ENCODE measurements around the gene FXN.

- TF ChIP-seq CTCF (IDR thresholded peaks at IDR 0.05; ENCODE audit: low read depth, low read length, missing input control) (no peak), SP1 (IDR thresholded peaks at IDR 0.05) (no peak), GABPA (IDR thresholded peaks at IDR 0.05 in 1 of 2, conservative IDR thresholded peaks at IDR 0.05 in 1 of 2) (no peak), REST (IDR thresholded peaks at IDR 0.05) (no peak), MAX (IDR thresholded peaks at IDR 0.05) (no peak), YY1 (IDR thresholded peaks at IDR 0.05) (no peak), RAD21 (IDR thresholded peaks at IDR 0.05) (no peak), JUND (IDR thresholded peaks at IDR 0.05) (no peak), EGR1 (IDR thresholded peaks at IDR 0.05; ENCODE audit: low read depth in 2 of 2) (no peak), ATF3 (IDR thresholded peaks at IDR 0.05) (no peak), HNF4G (IDR thresholded peaks at IDR 0.05) (no peak), FOXA1 (IDR thresholded peaks at IDR 0.05) (no peak), TAF1 (conservative IDR thresholded peaks at IDR 0.05) (no peak), NR2F2 (IDR thresholded peaks at IDR 0.05) (no peak)
Observed at GRCh38 chr9:69086312-69086711, 50.8 kb downstream of the FXN start.
